NCI-H2107 treated with DMSO at 0.1 percent for 48 hours (cell line): Measurements from ENCODE around the gene PRAC2.

Source experiments
- DNase-seq: peaks from one replicate; lab custom pipeline; 2025; ENCODE audit not compliant: unreplicated experiment; lab: John Stamatoyannopoulos, UW

Gene PRAC2

GRCh38 chr17:48733632-48734328 is 10.8 kb downstream of the PRAC2 start:
- DNase-seq, result no peak

DNA sequence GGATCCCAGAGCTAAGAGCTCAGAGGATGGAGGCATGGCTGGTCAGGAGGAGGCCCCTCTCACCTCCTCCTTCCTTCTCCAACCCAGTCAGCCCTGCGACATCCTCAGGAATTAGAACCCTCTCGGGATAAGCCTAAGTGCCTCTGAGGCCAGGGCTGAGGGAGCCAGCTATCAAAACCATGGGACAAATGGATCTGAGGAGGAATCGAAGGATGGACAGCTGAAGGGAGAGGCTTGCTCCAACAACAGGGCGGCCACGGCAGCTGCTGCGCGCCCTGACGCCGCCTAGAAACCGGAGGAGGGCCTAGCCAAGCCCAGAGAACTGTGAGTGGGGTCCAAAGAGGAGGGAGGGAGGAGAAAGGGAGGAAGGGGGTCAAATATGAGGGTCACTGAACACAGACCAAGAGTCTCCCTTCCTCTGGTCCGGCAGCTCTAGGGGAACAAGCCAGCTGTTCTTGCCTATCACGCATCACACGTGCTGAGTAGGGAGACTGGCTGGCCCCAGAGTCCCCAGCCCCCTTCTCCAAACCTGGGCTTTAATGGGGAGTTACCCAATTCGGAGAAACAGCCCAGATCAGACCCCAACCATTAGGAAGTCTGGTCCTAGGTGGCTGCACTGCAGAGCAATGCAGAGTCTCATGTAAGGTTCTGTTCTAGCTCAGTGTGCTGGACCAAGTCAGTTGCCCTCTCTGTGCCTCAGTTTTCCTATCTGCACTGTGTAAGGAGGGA is 11.5 kb downstream of the PRAC2 start:
- no peak for DNase-seq

- no peak for DNase-seq
Observed at GRCh38 chr17:48735062-48735351, 12.0 kb downstream of the PRAC2 start.

- no peak for DNase-seq
Observed at GRCh38 chr17:48737330-48738043, 14.5 kb downstream of the PRAC2 start.

GRCh38 chr17:48738424-48738802 is 15.4 kb downstream of the PRAC2 start:
- no peak for DNase-seq

DNA sequence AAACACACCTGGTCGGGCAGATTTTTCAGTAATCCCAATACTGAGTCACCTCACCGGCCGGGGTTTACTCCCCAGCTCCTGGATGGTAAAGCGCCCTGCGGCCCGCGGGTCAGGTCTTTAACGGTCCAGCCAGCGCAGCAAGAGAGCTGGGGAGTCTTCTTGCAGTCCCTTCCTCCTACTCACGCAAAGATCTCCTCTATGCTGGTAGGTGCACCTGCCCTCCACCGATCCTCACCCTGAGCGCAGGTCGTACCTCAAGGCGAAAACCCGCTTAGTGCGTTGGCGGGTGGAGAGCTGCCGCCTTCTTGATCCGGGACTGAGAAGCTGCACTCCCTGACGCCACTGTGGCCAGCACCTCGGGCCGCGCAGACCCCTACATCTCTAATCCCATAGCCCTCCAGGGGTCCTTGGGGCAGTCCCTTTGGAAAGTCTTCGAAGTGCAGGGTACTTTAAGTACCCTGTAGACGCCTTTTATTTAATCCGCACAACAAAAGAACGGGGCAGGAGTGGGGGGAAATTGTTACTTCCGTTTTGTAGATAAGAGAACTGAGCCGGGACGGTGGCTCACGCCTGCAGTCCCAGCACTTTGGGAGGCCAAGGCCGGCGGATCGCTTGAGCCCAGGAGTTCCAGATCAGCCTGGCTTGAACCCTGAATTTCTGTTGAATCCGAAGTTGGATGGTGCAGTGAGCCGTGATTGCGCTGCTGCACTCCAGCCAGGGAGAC is 16.0 kb downstream of the PRAC2 start:
- no peak for DNase-seq

GRCh38 chr17:48740537-48740936 is 17.6 kb downstream of the PRAC2 start:
- DNase-seq, result no peak

GRCh38 chr17:48745381-48746275 is 22.6 kb downstream of the PRAC2 start:
- no peak for DNase-seq

- DNase-seq, result no peak
Observed at GRCh38 chr17:48746916-48747444, 24.0 kb downstream of the PRAC2 start.

- DNase-seq, result no peak
Observed at GRCh38 chr17:48747445-48748363, 24.7 kb downstream of the PRAC2 start.

DNA sequence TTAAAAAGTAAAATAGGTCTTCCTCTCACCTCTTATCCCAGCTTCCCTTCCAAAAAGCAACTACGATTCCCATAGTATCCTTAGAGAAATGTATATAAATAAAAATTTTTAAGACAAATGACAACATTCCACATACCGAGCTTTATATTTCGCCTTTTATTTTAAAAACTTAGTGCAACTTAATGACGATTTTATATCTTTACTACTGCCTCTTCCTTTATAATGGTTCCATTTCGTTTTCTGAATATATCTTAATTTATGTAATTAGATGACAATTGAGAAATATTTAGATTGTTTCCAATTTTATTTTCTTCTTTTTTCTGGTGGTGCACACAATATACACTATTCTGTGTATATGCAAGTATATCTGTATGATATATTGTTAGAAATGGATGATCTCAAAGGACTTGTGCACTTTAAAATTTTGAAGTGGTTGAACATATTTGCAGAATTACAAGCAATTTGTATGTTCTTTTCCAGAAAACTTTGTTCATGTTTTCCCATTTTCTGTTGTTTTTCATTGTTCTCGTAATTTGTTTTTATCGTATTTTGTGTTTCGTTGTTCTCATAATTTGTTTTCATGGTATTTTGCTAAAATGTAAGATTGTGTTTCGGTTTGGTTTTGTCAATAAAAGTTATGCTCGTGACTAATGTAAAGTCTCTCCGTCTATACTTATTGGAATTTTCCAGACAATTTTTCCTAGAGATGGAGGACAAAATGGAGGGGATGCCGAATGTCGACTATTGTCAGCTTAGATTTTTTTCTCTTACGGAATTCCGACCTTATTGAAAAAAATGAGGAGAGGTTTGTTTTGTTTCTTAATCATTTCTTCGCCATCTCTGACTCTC is 26.0 kb downstream of the PRAC2 start:
- no peak for DNase-seq

- no peak for DNase-seq
Observed at GRCh38 chr17:48749621-48750553, 26.9 kb downstream of the PRAC2 start.

- no peak for DNase-seq
Observed at GRCh38 chr17:48751172-48751571, 28.2 kb downstream of the PRAC2 start.

GRCh38 chr17:48751733-48752398 is 28.9 kb downstream of the PRAC2 start:
- no peak for DNase-seq

- no peak for DNase-seq
Observed at GRCh38 chr17:48752399-48753288, 29.7 kb downstream of the PRAC2 start.
